ENCODE measurements around the gene SASH1.

SASH1 gene

DNA sequence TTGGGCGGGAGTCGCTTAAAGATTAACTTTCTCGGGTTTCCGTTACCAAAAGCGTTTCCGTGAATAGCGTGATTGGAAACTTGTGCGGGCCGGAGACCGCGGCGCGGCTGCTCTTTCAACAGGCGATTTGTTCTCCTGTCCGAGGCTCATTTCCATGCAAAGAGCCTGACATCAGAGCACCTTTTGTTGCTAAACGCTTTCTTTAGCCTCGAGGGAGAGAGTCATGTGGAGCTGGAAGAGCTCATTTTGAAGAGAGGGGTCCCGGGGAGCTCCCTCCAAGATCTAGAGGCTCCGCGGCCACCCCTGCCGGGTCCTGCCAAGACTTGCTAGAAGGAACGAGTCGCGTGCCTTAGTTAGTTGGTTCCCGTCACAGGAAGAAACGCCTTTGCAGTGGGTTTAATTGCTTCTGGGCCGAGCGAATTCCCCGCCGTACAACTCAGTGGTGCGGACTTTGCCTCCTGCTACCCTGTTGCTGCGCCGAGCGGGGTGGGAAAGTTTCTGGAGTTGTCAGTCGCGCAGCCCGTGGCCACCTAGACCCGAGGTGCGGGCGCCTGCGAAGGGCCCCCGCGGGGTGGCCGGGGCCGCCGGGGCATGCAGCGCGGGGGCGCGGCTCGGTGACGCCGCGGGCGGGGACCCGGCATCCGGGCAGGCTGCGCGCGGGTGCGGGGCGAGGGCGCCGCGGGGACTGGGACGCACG lies at the start of gene SASH1:
Gene SASH1 (plus strand): TSS at position 489 of the 697 bp plus-strand sequence. CDS start 230 bp downstream, outside the sequence.
- no peak for DNase-seq

DNA sequence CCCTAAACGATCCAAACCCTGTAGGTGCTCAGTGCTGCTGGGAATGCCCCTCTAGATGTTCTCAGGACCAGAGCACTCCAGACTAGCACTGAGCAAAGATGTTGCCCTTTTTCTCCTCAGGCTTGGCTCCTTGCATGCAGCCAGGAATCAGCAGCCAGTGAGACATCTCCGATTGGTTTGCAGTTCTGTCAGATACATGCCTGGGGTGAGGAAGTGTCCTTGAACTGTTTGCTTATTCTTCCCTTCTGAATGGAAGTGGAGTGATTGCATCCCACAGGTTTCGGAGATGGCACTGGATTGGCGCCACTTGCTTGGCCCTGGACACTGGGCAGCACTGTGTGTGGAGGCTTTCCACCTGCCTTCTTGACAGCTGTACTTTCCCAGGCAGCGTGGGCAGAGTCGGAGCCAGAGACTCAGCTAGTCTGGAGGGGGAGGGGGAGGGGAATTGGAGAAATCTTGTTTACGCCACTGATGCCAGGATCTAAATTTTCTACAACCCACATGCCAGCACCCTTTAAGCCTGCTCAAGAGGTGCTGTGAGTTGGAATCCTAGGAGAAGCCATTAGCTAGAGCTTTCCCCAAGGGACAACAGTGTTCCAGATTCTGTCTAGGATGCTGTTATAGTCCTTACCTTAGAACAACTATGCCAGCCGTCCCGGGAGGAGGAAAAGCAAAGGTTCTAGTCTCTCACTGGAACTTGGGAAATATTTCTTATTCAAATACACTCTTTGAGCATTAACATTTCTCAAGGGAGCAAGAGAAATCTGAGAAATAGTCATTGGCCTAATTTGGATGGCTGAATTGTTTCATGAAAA lies 49.2 kb upstream of the SASH1 start:
- DNase-seq = no peak

DNA sequence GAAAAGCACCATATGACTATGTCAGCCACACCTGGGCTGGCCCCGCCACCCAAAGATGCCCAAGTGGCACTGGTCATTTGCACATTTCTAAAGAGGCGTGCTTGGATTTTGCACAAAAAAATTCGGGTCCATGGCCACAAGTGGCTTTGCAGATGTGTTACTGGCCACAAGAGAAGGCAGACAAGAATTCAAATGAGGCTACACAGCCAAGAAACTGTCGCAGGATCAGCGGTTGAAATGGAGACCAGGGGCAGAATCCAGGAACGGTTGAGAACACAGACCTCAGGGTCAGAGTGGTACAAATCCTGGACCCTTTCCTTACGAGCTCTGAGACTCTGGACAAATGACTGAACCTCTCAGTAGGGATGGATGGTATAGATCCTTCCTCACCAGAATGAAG lies 48.6 kb upstream of the SASH1 start:
- no peak for DNase-seq

- DNase-seq = no peak
Measured at GRCh38 chr6:148295261-148295887, 47.3 kb upstream of the SASH1 start.

GRCh38 chr6:148296771-148297170 lies 45.9 kb upstream of the SASH1 start:
- DNase-seq = no peak

- DNase-seq = no peak
Measured at GRCh38 chr6:148298683-148299082, 44.0 kb upstream of the SASH1 start.

- no peak for DNase-seq
Measured at GRCh38 chr6:148303616-148304015, 39.0 kb upstream of the SASH1 start.

DNA sequence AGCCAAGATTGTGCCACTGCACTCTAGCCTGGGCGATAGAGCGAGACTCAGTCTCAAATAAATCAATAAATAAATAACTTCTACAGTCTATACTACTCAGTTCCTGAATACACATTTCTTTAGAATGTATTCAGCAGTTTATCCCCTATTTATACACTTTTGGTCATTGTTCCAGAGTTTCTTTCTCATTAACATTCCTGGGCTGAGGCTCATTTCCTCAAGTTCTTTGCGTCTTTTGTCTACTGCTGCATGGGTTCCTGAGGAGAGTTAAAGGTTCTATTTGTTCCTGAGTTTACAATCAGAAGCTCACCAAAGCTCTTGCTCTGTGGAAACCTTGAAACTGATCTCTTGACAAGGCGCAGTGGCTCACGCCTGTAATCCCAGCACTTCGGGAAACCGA lies 37.7 kb upstream of the SASH1 start:
- no peak for DNase-seq

GRCh38 chr6:148306286-148306685 lies 36.4 kb upstream of the SASH1 start:
- no peak for DNase-seq

DNA sequence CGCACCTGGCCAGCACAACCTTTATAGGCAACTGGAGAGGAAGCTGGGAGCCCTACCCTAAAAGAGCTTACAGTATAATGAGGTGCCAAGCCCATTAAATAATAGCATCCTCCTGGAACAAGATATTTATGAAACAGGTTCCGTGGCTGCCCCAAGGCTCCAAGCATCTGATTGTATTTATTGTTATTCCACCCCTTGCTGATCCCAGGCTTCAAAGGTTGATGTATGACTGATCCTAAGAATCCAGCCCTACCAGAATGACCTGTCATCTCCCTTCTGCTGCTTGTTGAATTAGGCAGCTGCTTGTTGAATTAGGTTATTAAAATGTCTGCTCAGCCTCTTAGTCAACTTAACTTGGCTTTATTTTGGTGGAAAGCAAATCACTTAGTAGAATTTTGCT lies 35.2 kb upstream of the SASH1 start:
- DNase-seq = no peak

DNA sequence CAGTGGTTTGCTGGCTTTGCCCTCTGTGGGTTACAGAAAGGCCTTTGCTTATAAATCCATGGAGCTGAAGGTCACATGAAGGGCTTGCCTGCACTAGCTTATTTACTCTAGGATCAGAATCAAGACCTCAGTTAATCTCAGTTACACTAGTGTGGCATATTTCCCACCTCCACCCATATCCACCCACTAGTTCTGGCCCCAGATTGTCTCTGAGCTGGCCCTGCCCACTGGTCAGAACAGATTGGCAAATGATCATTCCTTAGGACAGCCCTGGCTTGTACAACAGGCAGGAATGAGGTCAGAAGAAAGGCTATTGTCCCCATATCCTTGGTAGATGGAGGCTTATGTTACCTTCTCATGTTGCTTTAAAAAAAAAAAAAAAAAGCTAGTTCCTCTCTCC lies 33.3 kb upstream of the SASH1 start:
- no peak for DNase-seq

- DNase-seq = no peak
Measured at GRCh38 chr6:148311966-148312669, 30.5 kb upstream of the SASH1 start.

- no peak for DNase-seq
Measured at GRCh38 chr6:148313488-148313887, 29.1 kb upstream of the SASH1 start.

- no peak for DNase-seq
Measured at GRCh38 chr6:148316308-148316707, 26.3 kb upstream of the SASH1 start.

GRCh38 chr6:148317051-148317450 lies 25.6 kb upstream of the SASH1 start:
- no peak for DNase-seq

DNA sequence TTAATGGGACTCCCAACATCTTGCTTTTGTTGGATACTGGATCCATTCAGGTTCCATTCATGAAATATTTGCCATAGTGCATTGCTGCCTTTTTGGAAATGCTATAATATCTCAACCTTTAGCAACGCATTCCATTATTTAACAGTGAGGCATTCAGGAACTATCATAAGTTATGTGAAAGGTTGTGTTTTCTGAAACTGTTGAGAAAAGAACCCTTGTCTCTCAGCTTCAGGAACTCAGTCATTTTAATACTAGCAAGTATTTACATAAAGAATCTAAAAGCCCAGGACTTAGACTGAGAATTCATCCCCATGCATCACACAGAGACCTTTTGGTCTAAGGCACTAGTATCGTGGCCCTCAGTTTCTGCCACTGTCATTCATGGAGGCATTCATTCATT lies 24.9 kb upstream of the SASH1 start:
- DNase-seq = no peak

- DNase-seq = no peak
Measured at GRCh38 chr6:148322704-148323103, 19.9 kb upstream of the SASH1 start.

DNA sequence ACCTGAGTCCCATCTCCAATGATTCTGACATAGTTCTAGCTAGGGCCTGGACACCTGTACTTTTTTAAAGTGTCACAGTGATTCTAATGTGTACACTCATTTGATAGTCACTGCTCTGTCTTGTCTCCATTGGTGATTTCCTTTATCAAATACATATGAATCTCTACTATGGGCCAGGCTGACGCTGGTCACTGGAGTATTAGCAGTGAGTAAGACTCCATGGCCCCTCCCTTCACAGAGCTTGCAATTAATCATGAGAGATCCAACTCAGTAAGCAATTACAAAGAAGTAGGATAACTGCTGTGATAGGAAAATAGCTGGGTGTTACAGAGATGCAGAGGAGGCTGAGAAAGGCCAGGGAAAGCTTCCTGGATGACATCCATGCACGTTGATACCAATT lies 19.3 kb upstream of the SASH1 start:
- no peak for DNase-seq

GRCh38 chr6:148324297-148324985 lies 18.2 kb upstream of the SASH1 start:
- no peak for DNase-seq

DNA sequence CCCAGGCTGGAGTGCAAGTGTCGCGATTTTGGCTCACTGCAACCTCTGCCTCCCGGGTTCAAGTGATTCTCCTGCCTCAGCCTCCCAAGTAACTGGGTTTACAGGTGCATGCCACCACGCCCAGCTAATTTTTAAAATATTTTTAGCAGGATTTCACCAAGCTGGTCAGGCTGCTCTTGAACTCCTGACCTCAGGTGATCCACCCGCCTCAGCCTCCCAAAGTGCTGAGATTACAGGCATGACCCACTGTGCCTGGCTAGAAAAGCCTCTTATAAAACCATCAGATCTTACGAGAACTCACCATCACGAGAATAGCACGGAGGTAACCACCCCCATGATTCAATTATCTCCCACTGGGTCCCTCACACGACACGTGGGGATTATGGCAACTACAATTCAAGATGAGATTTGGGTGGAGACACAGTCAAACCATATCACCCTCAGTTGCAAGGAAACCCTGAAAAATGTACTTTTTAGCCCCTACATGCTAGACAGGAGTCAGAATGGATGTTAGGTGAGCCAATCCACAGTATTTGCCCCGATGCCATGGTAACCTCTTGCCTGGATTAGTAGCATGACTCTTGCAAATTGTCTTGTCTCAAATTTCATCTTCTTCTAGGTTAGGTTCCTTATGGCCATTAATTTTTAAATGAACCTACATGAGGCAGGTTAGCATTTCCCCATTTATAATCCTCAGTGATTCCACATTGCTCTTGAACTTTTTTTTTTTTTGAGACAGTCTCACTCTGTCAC lies 17.1 kb upstream of the SASH1 start:
- DNase-seq = no peak

GRCh38 chr6:148328876-148329555 lies 13.6 kb upstream of the SASH1 start:
- no peak for DNase-seq

Data from activated T-cell treated with anti-CD3 and anti-CD28 coated beads for 4 hours (primary cell).